ENCODE results near the gene ROR2. TPM values are rescaled to one million over a fixed set of nuclear protein-coding genes. Genes with fewer than 3 reads are reported as not detected.
"Not testable (repeated sequence)": the region's sequence is repeated elsewhere in the genome, so short reads cannot be mapped to it uniquely, and the experiment has no call there.

The ROR2 gene
- total RNA-seq, 1 experiment from 2014 or later, result 2.7 TPM

DNA sequence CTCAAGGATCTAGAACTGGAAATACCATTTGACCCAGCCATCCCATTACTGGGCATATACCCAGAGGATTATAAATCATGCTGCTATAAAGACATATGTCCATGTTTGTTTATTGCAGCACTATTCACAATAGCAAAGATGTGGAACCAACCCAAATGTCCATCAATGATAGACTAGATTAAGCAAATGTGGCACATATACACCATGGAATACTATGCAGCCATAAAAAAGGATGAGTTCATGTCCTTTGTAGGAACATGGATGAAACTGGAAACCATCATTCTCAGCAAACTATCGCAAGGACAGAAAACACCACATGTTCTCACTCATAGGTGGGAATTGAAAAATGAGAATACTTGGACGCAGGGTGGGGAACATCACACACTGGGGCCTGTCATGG lies 336.0 kb downstream of the ROR2 start:
- H3K9me3 ChIP-seq (ENCODE audit: control insufficient read depth, low read depth, low read length); H3K14ac ChIP-seq (ENCODE audit: insufficient read depth, low read length); H3K79me1 ChIP-seq (ENCODE audit: insufficient read depth, low read depth, low read length, poor library complexity, severe bottlenecking); H3T11ph ChIP-seq (ENCODE audit: low read length); H4K91ac ChIP-seq (ENCODE audit: insufficient read length, low read depth, low read length); H2BK120ac ChIP-seq (ENCODE audit: low read depth, low read length, poor library complexity, severe bottlenecking); H3K4me2 ChIP-seq (ENCODE audit: insufficient read depth, insufficient read length, low read length); H2AFZ ChIP-seq (ENCODE audit: low read length); H3K4me3 Mint-ChIP-seq; H2BK15ac ChIP-seq (ENCODE audit: low read depth, low read length); H3K27ac ChIP-seq (ENCODE audit: insufficient read length, low read depth, low read length); H3K4me1 ChIP-seq (ENCODE audit: insufficient read depth, low read length); H2AK5ac ChIP-seq (ENCODE audit: insufficient read length, low read length); H3K18ac ChIP-seq (ENCODE audit: insufficient read length, low read depth, low read length); H4K20me1 ChIP-seq (ENCODE audit: control insufficient read depth, insufficient read depth, insufficient read length); H3K36me3 Mint-ChIP-seq (ENCODE audit: insufficient read depth in 1 of 3, low read depth in 3 of 3); H4K8ac ChIP-seq (replicated peaks; ENCODE audit: insufficient read length, low read depth, low read length); H3K27me3 ChIP-seq (ENCODE audit: insufficient read depth, low read length); H4K5ac ChIP-seq (ENCODE audit: insufficient read length, low read depth, low read length); H3K23me2 ChIP-seq (ENCODE audit: insufficient read length, low read depth, low read length, poor library complexity, severe bottlenecking); DNase-seq; H2BK5ac ChIP-seq (ENCODE audit: insufficient read length, low read length); H3K4me1 Mint-ChIP-seq; H2BK12ac ChIP-seq (ENCODE audit: insufficient read length, low read depth, low read length); H3K4ac ChIP-seq (ENCODE audit: low read depth, low read length); H3K27me3 Mint-ChIP-seq (ENCODE audit: low read depth); H3K23ac ChIP-seq (ENCODE audit: insufficient read length, low read depth, low read length); H2BK20ac ChIP-seq (ENCODE audit: low read depth, low read length, poor library complexity, severe bottlenecking); H3K9me3 Mint-ChIP-seq; H3K27ac Mint-ChIP-seq; H3K79me2 ChIP-seq (ENCODE audit: insufficient read depth, low read length); H3K56ac ChIP-seq (ENCODE audit: insufficient read length, low read depth, low read length); H3K9ac ChIP-seq (ENCODE audit: extremely low read depth, insufficient read length, low read length): not testable (repeated sequence)
- no CpG with 5 or more reads among the region's 2 CpGs for WGBS (ENCODE audit: extremely low coverage, insufficient read length, low lambda C conversion rate)
